Ishikawa (cell line): ENCODE results near the gene CACNA1C.

Experiments used
- EGR1 ChIP-seq: IDR thresholded peaks from 2 replicates; pipeline ENCODE4 v1.6.1; 2012
- EP300 ChIP-seq: IDR thresholded peaks from 2 replicates; pipeline ENCODE4 v1.6.1; 2012; ENCODE audit warnings: borderline replicate concordance
- FOXM1 ChIP-seq: IDR thresholded peaks from 2 replicates; pipeline ENCODE4 v1.6.1; 2012; ENCODE audit warnings: low read depth, borderline replicate concordance
- NFIC ChIP-seq: IDR thresholded peaks from 2 replicates; pipeline ENCODE4 v1.6.1; 2012
- RAD21 ChIP-seq: IDR thresholded peaks from 2 replicates; pipeline ENCODE4 v1.6.1; 2012; ENCODE audit warnings: low read depth
- TAF1 ChIP-seq: IDR thresholded peaks from 2 replicates; pipeline ENCODE4 v1.6.1; 2012; ENCODE audit warnings: low read depth, mild to moderate bottlenecking
- YY1 ChIP-seq: IDR thresholded peaks from 2 replicates; pipeline ENCODE4 v1.6.1; 2012; ENCODE audit warnings: low read depth
- TF ChIP-seq, protein P1 (sequence below): IDR thresholded peaks from 2 replicates; pipeline ENCODE4 v1.6.1; 2012
- TF ChIP-seq, protein P2 (sequence below): IDR thresholded peaks from 2 replicates; pipeline ENCODE4 v1.6.1; 2012
- TF ChIP-seq, protein P3 (sequence below): IDR thresholded peaks from 2 replicates; pipeline ENCODE4 v1.6.1; 2012; ENCODE audit warnings: low read depth, mild to moderate bottlenecking

DNA sequence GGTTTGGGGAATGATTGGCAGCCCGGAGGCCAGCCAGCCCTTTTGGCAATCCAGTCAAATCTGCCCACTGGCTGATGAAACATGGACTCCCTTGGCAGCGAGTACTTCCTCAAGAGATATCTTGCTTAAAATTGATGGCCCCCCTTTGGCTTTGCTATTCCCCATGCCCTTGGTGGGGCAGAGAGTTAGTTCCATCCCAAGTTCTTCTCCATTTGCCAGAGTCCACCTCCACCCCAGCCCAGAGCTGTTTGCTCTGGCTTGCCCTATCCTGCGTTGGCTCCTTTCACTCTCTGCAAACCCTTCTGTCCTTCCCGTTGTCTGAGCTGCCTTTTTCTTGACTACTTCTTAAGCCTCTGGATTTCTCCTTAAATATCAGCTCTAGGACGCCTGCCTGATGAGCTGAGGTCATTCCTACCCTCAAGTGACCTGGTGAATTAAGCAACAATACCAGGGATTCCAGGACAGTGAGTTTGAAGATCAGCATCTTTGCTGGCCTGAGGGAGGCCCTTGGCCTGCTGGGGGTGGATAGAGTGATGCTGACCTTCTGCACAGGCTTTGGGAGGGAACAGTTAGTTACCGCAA, 212.0 kb downstream of the CACNA1C start:
- no peak for TF ChIP-seq YY1
- TF ChIP-seq EP300: no peak
- no peak for TF ChIP-seq TAF1
- TF ChIP-seq, protein P1, sequence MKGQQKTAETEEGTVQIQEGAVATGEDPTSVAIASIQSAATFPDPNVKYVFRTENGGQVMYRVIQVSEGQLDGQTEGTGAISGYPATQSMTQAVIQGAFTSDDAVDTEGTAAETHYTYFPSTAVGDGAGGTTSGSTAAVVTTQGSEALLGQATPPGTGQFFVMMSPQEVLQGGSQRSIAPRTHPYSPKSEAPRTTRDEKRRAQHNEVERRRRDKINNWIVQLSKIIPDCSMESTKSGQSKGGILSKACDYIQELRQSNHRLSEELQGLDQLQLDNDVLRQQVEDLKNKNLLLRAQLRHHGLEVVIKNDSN: no peak
- TF ChIP-seq FOXM1: no peak
- TF ChIP-seq, protein P2, sequence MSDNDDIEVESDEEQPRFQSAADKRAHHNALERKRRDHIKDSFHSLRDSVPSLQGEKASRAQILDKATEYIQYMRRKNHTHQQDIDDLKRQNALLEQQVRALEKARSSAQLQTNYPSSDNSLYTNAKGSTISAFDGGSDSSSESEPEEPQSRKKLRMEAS: no peak
- TF ChIP-seq NFIC: no peak
- TF ChIP-seq, protein P3, sequence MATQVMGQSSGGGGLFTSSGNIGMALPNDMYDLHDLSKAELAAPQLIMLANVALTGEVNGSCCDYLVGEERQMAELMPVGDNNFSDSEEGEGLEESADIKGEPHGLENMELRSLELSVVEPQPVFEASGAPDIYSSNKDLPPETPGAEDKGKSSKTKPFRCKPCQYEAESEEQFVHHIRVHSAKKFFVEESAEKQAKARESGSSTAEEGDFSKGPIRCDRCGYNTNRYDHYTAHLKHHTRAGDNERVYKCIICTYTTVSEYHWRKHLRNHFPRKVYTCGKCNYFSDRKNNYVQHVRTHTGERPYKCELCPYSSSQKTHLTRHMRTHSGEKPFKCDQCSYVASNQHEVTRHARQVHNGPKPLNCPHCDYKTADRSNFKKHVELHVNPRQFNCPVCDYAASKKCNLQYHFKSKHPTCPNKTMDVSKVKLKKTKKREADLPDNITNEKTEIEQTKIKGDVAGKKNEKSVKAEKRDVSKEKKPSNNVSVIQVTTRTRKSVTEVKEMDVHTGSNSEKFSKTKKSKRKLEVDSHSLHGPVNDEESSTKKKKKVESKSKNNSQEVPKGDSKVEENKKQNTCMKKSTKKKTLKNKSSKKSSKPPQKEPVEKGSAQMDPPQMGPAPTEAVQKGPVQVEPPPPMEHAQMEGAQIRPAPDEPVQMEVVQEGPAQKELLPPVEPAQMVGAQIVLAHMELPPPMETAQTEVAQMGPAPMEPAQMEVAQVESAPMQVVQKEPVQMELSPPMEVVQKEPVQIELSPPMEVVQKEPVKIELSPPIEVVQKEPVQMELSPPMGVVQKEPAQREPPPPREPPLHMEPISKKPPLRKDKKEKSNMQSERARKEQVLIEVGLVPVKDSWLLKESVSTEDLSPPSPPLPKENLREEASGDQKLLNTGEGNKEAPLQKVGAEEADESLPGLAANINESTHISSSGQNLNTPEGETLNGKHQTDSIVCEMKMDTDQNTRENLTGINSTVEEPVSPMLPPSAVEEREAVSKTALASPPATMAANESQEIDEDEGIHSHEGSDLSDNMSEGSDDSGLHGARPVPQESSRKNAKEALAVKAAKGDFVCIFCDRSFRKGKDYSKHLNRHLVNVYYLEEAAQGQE: no peak
- no peak for TF ChIP-seq RAD21
- no peak for TF ChIP-seq EGR1
